22Rv1 (cell line): ENCODE results near the gene SPOCK1.

Experiments used
- H3K27ac ChIP-seq: fragments of 450-650 bp; 2 replicates; pipeline ENCODE4 v1.5.1; 2017
- CTCF ChIP-seq: fragments of 450-650 bp; IDR thresholded peaks from 2 replicates; pipeline ENCODE4 v1.5.1; 2017; ENCODE audit warnings: mild to moderate bottlenecking
- ZFX ChIP-seq: fragments of 450-650 bp; IDR thresholded peaks from 2 replicates; pipeline ENCODE4 v1.6.1; 2017; ENCODE audit warnings: antibody characterized with exemption, borderline replicate concordance

The SPOCK1 gene

GRCh38 chr5:137099651-137100050 lies 399.5 kb downstream of the SPOCK1 start:
- no peak overlapping the region for H3K27ac ChIP-seq
- TF ChIP-seq ZFX = no peak
- TF ChIP-seq CTCF = no peak

GRCh38 chr5:137098663-137099062 lies 400.5 kb downstream of the SPOCK1 start:
- H3K27ac ChIP-seq = no peak overlapping the region
- TF ChIP-seq CTCF (no peak), ZFX (no peak)

GRCh38 chr5:137098238-137098637 lies 400.9 kb downstream of the SPOCK1 start:
- TF ChIP-seq CTCF (no peak), ZFX (no peak)
- no peak overlapping the region for H3K27ac ChIP-seq

GRCh38 chr5:137097203-137097602 lies 401.9 kb downstream of the SPOCK1 start:
- H3K27ac ChIP-seq = no peak overlapping the region
- TF ChIP-seq ZFX (no peak), CTCF (no peak)

- TF ChIP-seq ZFX = no peak
- no peak for TF ChIP-seq CTCF
- H3K27ac ChIP-seq = no peak overlapping the region
These were observed 402.7 kb downstream of the SPOCK1 start for GRCh38 chr5:137096149-137097103.

GRCh38 chr5:137095597-137095996 lies 403.5 kb downstream of the SPOCK1 start:
- no peak for TF ChIP-seq ZFX
- TF ChIP-seq CTCF = no peak
- H3K27ac ChIP-seq = no peak overlapping the region

GRCh38 chr5:137092831-137093230 lies 406.3 kb downstream of the SPOCK1 start:
- no peak overlapping the region for H3K27ac ChIP-seq
- TF ChIP-seq ZFX = no peak
- no peak for TF ChIP-seq CTCF
